ENCODE measurements around the gene ACAA1.

- no peak for TF ChIP-seq CEBPB (IDR thresholded peaks at IDR 0.05; ENCODE audit: borderline replicate concordance in 1 of 2, low read depth in 2 of 2, low read length in 2 of 2)
- no peak for TF ChIP-seq NFYB (IDR thresholded peaks at IDR 0.05; ENCODE audit: insufficient read depth, low read depth, low read length)
- no peak for TF ChIP-seq POLR2AphosphoS5 (IDR thresholded peaks at IDR 0.05; ENCODE audit: low read length)
- TF ChIP-seq CTCF (IDR thresholded peaks at IDR 0.05 in 2 of 3, conservative IDR thresholded peaks at IDR 0.05 in 1 of 3; ENCODE audit: control insufficient read depth in 2 of 3, extremely low read depth in 1 of 3, insufficient read depth in 1 of 3, low read depth in 3 of 3, low read length in 3 of 3), result no peak
- no peak for TF ChIP-seq EZH2 (IDR thresholded peaks at IDR 0.05; ENCODE audit: borderline replicate concordance, control insufficient read depth, low read depth, low read length)
- no peak for TF ChIP-seq SPI1 (IDR thresholded peaks at IDR 0.05; ENCODE audit: borderline replicate concordance, insufficient read depth, low read depth, low read length)
These were observed 25.1 kb downstream of the ACAA1 start for GRCh38 chr3:38111696-38112377.

Data from GM12878 (cell line).